Activated gamma-delta T cell treated with Interleukin-2 at 50 U/mL for 16 hours (primary cell): Measurements from ENCODE around the gene UGT1A8.
"Not testable (repeated sequence)": the region's sequence is repeated elsewhere in the genome, so short reads cannot be mapped to it uniquely, and the experiment has no call there.

ENCODE experiments used
- DNase-seq: peaks from one replicate; pipeline ENCODE4 v3.0.0-alpha.2; 2020

Gene UGT1A8

GRCh38 chr2:233646033-233646432 lies 28.6 kb downstream of the UGT1A8 start:
- DNase-seq = not testable (repeated sequence)

- DNase-seq = no peak
These were observed 33.5 kb downstream of the UGT1A8 start for GRCh38 chr2:233650981-233651380.

- DNase-seq = no peak
These were observed 34.0 kb downstream of the UGT1A8 start for GRCh38 chr2:233651430-233651829.

- DNase-seq = no peak
These were observed 37.1 kb downstream of the UGT1A8 start for GRCh38 chr2:233654501-233654900.

GRCh38 chr2:233655043-233655442 lies 37.6 kb downstream of the UGT1A8 start:
- no peak for DNase-seq

- not testable (repeated sequence) for DNase-seq
These were observed 38.5 kb downstream of the UGT1A8 start for GRCh38 chr2:233655943-233656342.

- no peak for DNase-seq
These were observed 39.0 kb downstream of the UGT1A8 start for GRCh38 chr2:233656443-233656842.

GRCh38 chr2:233658610-233659009 lies 41.2 kb downstream of the UGT1A8 start:
- DNase-seq = no peak

GRCh38 chr2:233663911-233664310 lies 46.5 kb downstream of the UGT1A8 start:
- no peak for DNase-seq

- DNase-seq = no peak
These were observed 51.3 kb downstream of the UGT1A8 start for GRCh38 chr2:233668605-233669260.

- no peak for DNase-seq
These were observed 54.1 kb downstream of the UGT1A8 start, which contains the start of gene UGT1A9 for GRCh38 chr2:233671290-233672161. Gene UGT1A9, plus strand, starts transcription at chr2:233671898. Its CDS starts 37 bp downstream, at chr2:233671935.

GRCh38 chr2:233672886-233673285 lies 55.5 kb downstream of the UGT1A8 start:
- no peak for DNase-seq

GRCh38 chr2:233673896-233674295 lies 56.5 kb downstream of the UGT1A8 start:
- no peak for DNase-seq

GRCh38 chr2:233674314-233674713 lies 56.9 kb downstream of the UGT1A8 start:
- no peak for DNase-seq

GRCh38 chr2:233674995-233675394 lies 57.6 kb downstream of the UGT1A8 start:
- no peak for DNase-seq

GRCh38 chr2:233676046-233676445 lies 58.6 kb downstream of the UGT1A8 start:
- no peak for DNase-seq

GRCh38 chr2:233679196-233679595 lies 61.8 kb downstream of the UGT1A8 start:
- DNase-seq = no peak

- no peak for DNase-seq
These were observed 63.1 kb downstream of the UGT1A8 start for GRCh38 chr2:233680361-233681045.

- DNase-seq = no peak
These were observed 64.2 kb downstream of the UGT1A8 start, which contains the start of gene UGT1A7 for GRCh38 chr2:233681521-233682099. Gene UGT1A7, plus strand, starts transcription at chr2:233681901. Its CDS starts 37 bp downstream, at chr2:233681938.

- no peak for DNase-seq
These were observed 67.2 kb downstream of the UGT1A8 start for GRCh38 chr2:233684640-233685039.

GRCh38 chr2:233686928-233687327 lies 69.5 kb downstream of the UGT1A8 start:
- DNase-seq = no peak

GRCh38 chr2:233688341-233688740 lies 70.9 kb downstream of the UGT1A8 start:
- DNase-seq = no peak

- DNase-seq = no peak
These were observed 71.6 kb downstream of the UGT1A8 start for GRCh38 chr2:233689031-233689430.
